ENCODE results near the gene PSMD8.
"Not testable (repeated sequence)": the region's sequence is repeated elsewhere in the genome, so short reads cannot be mapped to it uniquely, and the experiment has no call there.

The PSMD8 gene

GRCh38 chr19:38394488-38394887, 20.1 kb downstream of the PSMD8 start:
- H3K4me1 ChIP-seq (ENCODE audit: control insufficient read depth, insufficient read depth, low read length): no peaks in the 10 kb centered on the region
- H3K27me3 ChIP-seq (ENCODE audit: control insufficient read depth, insufficient read depth, low read length): peaks cover 2% of the 10 kb centered on the region
- no peaks in the 10 kb centered on the region for H3K36me3 ChIP-seq (ENCODE audit: control insufficient read depth, insufficient read depth, low read length)
- H3K27ac ChIP-seq (ENCODE audit: low read depth, low read length): no peak overlapping the region
- no peak overlapping the region for H3K9ac ChIP-seq (ENCODE audit: low read length)
- no peak overlapping the region for H3K4me3 ChIP-seq (ENCODE audit: low read length)

- H3K27ac ChIP-seq (ENCODE audit: low read depth, low read length): no peak overlapping the region
- H3K4me3 ChIP-seq (ENCODE audit: low read length): no peak overlapping the region
- peaks cover 2% of the 10 kb centered on the region for H3K27me3 ChIP-seq (ENCODE audit: control insufficient read depth, insufficient read depth, low read length)
- no peaks in the 10 kb centered on the region for H3K36me3 ChIP-seq (ENCODE audit: control insufficient read depth, insufficient read depth, low read length)
- no peaks in the 10 kb centered on the region for H3K4me1 ChIP-seq (ENCODE audit: control insufficient read depth, insufficient read depth, low read length)
- H3K9ac ChIP-seq (ENCODE audit: low read length): no peak overlapping the region
Observed at GRCh38 chr19:38395381-38396114, 21.2 kb downstream of the PSMD8 start.

DNA sequence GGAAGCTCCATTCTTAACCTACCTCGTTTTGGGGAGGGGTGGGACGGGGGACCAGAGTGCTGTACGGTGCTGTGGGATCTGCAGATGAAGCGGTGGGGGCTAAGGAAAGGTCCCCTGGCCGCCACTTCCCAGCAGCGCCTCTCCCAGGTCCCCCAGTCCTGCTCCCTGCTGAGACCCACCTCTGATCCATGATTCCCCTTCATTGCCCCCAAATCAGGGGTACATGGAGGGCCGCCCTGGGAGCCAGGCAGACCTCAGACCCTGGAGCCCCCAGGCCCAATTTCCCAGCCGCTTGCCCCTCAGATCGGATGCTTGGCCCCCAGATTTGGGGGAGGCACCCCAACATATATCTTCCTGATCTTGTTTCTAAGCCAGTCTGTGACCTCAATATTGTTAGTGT, 24.7 kb downstream of the PSMD8 start:
- Histone ChIP-seq H3K27me3 (ENCODE audit: control insufficient read depth, insufficient read depth, low read length) (peaks cover 2% of the 10 kb centered on the region), H3K4me3 (ENCODE audit: low read length) (no peak overlapping the region), H3K9ac (ENCODE audit: low read length) (no peak overlapping the region), H3K4me1 (ENCODE audit: control insufficient read depth, insufficient read depth, low read length) (no peaks in the 10 kb centered on the region), H3K36me3 (ENCODE audit: control insufficient read depth, insufficient read depth, low read length) (no peaks in the 10 kb centered on the region), H3K27ac (ENCODE audit: low read depth, low read length) (no peak overlapping the region)

- Histone ChIP-seq H3K9ac (ENCODE audit: low read length) (no peak overlapping the region), H3K27me3 (ENCODE audit: control insufficient read depth, insufficient read depth, low read length) (peaks cover 2% of the 10 kb centered on the region), H3K27ac (ENCODE audit: low read depth, low read length) (no peak overlapping the region), H3K36me3 (ENCODE audit: control insufficient read depth, insufficient read depth, low read length) (no peaks in the 10 kb centered on the region), H3K4me1 (ENCODE audit: control insufficient read depth, insufficient read depth, low read length) (no peaks in the 10 kb centered on the region), H3K4me3 (ENCODE audit: low read length) (no peak overlapping the region)
Observed at GRCh38 chr19:38399537-38399936, 25.2 kb downstream of the PSMD8 start.

DNA sequence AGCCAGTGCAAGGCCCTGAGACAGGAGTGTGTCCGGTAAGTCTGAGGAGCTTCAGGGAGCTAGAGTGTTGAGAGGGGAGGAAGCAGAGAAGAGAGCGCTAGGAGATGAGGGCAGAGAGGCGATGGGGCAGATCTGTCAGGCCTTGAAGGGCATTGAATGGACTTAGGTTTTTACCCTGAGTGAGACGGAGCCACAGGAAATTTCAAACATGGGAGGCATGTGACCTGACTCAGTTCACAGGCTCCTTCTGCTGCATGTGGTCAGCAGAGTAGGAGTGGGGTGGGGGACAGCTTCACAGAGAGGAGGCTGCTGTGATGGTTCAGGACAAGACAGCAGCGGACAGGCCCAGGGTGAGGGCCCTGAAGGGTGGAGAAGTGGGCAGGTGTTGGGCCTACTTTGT, 26.0 kb downstream of the PSMD8 start:
- Histone ChIP-seq H3K36me3 (ENCODE audit: control insufficient read depth, insufficient read depth, low read length) (no peaks in the 10 kb centered on the region), H3K27ac (ENCODE audit: low read depth, low read length) (no peak overlapping the region), H3K4me1 (ENCODE audit: control insufficient read depth, insufficient read depth, low read length) (no peaks in the 10 kb centered on the region), H3K27me3 (ENCODE audit: control insufficient read depth, insufficient read depth, low read length) (peaks cover 2% of the 10 kb centered on the region), H3K9ac (ENCODE audit: low read length) (no peak overlapping the region), H3K4me3 (ENCODE audit: low read length) (no peak overlapping the region)

- Histone ChIP-seq H3K27ac (ENCODE audit: low read depth, low read length) (no peak overlapping the region), H3K4me1 (ENCODE audit: control insufficient read depth, insufficient read depth, low read length) (no peaks in the 10 kb centered on the region), H3K4me3 (ENCODE audit: low read length) (no peak overlapping the region), H3K27me3 (ENCODE audit: control insufficient read depth, insufficient read depth, low read length) (peaks cover 2% of the 10 kb centered on the region), H3K36me3 (ENCODE audit: control insufficient read depth, insufficient read depth, low read length) (no peaks in the 10 kb centered on the region), H3K9ac (ENCODE audit: low read length) (no peak overlapping the region)
Observed at GRCh38 chr19:38401148-38401547, 26.8 kb downstream of the PSMD8 start.

- Histone ChIP-seq H3K9ac (ENCODE audit: low read length) (no peak overlapping the region), H3K27ac (ENCODE audit: low read depth, low read length) (no peak overlapping the region)
Observed at GRCh38 chr19:38402623-38402966, 28.2 kb downstream of the PSMD8 start.

DNA sequence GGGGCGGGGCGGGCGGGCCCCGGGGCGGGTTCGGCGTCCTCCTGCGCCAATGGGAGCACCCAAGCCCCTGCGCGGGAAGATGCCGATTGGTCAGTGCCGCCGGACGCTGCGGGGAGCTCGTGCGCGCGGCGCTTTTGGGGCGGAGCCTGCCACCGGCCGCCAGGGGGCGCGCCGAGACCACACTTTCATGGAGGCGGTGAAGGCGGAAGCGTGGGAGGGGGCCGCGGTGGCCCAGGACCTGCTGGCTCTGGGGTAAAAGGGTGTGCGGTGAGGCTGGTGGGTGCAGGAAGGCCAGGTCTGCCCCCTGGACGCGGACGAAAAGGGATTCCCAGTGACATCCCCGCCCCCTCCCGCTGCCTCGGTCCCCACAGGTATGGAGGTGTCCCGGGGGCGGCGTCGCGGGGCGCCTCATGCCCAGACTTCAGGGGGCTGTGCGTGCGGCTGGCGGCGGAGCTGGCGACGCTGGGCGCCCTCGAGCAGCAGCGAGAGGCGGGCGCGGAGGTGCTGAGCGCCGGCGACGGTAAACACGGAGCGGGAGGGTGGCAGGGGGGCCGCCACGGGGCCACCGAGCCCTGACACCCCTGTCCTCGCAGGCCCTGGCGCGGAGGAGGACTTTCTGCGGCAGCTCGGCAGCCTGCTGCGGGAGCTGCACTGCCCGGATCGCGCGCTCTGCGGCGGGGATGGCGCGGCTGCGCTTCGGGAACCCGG, 28.8 kb downstream of the PSMD8 start, which contains the start of gene FAM98C:
TSS of gene FAM98C (plus strand) at position 127 of the 708 bp plus-strand sequence. CDS start at position 188, 61 bp downstream.
- Histone ChIP-seq H3K36me3 (ENCODE audit: control insufficient read depth, insufficient read depth, low read length) (no peaks in the 10 kb centered on the region), H3K4me3 (ENCODE audit: low read length) (peak within 1 kb of the TSS; percentile 67), H3K9ac (ENCODE audit: low read length) (peak within 1 kb of the TSS; percentile 16), H3K27me3 (ENCODE audit: control insufficient read depth, insufficient read depth, low read length) (no peaks in the 10 kb centered on the region), H3K4me1 (ENCODE audit: control insufficient read depth, insufficient read depth, low read length) (no peaks in the 10 kb centered on the region), H3K27ac (ENCODE audit: low read depth, low read length) (peak within 1 kb of the TSS; percentile 40)

More at GRCh38 chr19:38402623-38402966, 28.2 kb downstream of the PSMD8 start:
- Histone ChIP-seq H3K4me1 (ENCODE audit: control insufficient read depth, insufficient read depth, low read length) (no peaks in the 10 kb centered on the region), H3K27me3 (ENCODE audit: control insufficient read depth, insufficient read depth, low read length) (no peaks in the 10 kb centered on the region), H3K4me3 (ENCODE audit: low read length) (peak overlapping the region; percentile 67), H3K36me3 (ENCODE audit: control insufficient read depth, insufficient read depth, low read length) (no peaks in the 10 kb centered on the region)

- Histone ChIP-seq H3K9ac (ENCODE audit: low read length) (no peak overlapping the region), H3K4me1 (ENCODE audit: control insufficient read depth, insufficient read depth, low read length) (no peaks in the 10 kb centered on the region), H3K36me3 (ENCODE audit: control insufficient read depth, insufficient read depth, low read length) (no peaks in the 10 kb centered on the region), H3K27me3 (ENCODE audit: control insufficient read depth, insufficient read depth, low read length) (no peaks in the 10 kb centered on the region), H3K4me3 (ENCODE audit: low read length) (no peak overlapping the region), H3K27ac (ENCODE audit: low read depth, low read length) (no peak overlapping the region)
Observed at GRCh38 chr19:38404858-38405257, 30.5 kb downstream of the PSMD8 start.

- Histone ChIP-seq H3K4me1 (ENCODE audit: control insufficient read depth, insufficient read depth, low read length) (no peaks in the 10 kb centered on the region), H3K9ac (ENCODE audit: low read length) (no peak overlapping the region), H3K4me3 (ENCODE audit: low read length) (no peak overlapping the region), H3K27me3 (ENCODE audit: control insufficient read depth, insufficient read depth, low read length) (no peaks in the 10 kb centered on the region), H3K36me3 (ENCODE audit: control insufficient read depth, insufficient read depth, low read length) (no peaks in the 10 kb centered on the region), H3K27ac (ENCODE audit: low read depth, low read length) (no peak overlapping the region)
Observed at GRCh38 chr19:38405276-38405675, 30.9 kb downstream of the PSMD8 start.

DNA sequence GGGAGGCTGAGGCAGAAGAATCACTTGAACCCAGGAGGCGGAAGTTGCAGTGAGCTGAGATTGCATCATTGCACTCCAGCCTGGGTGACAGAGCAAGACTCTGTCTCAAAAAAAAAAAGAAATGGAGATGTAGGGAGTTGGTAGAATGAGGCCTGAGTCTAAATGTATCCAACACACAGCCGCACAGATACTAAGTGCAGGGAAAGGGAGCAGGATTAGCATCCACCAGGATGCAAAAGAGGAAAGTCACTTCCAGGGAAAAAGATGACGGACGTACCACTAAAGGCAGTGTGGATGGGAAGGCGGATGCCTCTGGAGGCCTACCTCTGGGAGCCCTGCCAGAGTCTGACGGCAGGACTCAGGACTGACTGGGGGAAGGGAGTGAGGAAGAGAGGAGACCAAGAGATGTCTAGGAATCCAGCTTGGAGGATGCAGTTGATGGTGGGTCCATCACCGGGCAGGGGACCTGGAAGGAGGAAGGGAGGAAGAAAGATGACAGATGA, 35.3 kb downstream of the PSMD8 start:
- Histone ChIP-seq H3K4me3 (ENCODE audit: low read length) (no peak overlapping the region), H3K9ac (ENCODE audit: low read length) (no peak overlapping the region), H3K27ac (ENCODE audit: low read depth, low read length) (no peak overlapping the region), H3K27me3 (ENCODE audit: control insufficient read depth, insufficient read depth, low read length) (no peaks in the 10 kb centered on the region), H3K4me1 (ENCODE audit: control insufficient read depth, insufficient read depth, low read length) (no peaks in the 10 kb centered on the region), H3K36me3 (ENCODE audit: control insufficient read depth, insufficient read depth, low read length) (no peaks in the 10 kb centered on the region)

GRCh38 chr19:38410407-38410806, 36.0 kb downstream of the PSMD8 start:
- not testable (repeated sequence) for H3K4me1 ChIP-seq (ENCODE audit: control insufficient read depth, insufficient read depth, low read length); H3K27me3 ChIP-seq (ENCODE audit: control insufficient read depth, insufficient read depth, low read length); H3K9ac ChIP-seq (ENCODE audit: low read length); H3K36me3 ChIP-seq (ENCODE audit: control insufficient read depth, insufficient read depth, low read length); H3K27ac ChIP-seq (ENCODE audit: low read depth, low read length); H3K4me3 ChIP-seq (ENCODE audit: low read length)
